G401.6 (cell line): ENCODE measurements around the gene TRAF3IP1.
"Not testable (repeated sequence)": the region's sequence is repeated elsewhere in the genome, so short reads cannot be mapped to it uniquely, and the experiment has no call there.

Source experiments
- FAIRE-seq: peaks from 2 replicates; lab custom pipeline; 2012; peaks lifted over from hg19 to GRCh38; lab: Jason Lieb, UNC

The TRAF3IP1 gene

GRCh38 chr2:238344517-238344916 lies 24.2 kb downstream of the TRAF3IP1 start:
- no peak for FAIRE-seq

- FAIRE-seq: no peak
Measured at GRCh38 chr2:238345297-238345968, 25.1 kb downstream of the TRAF3IP1 start.

DNA sequence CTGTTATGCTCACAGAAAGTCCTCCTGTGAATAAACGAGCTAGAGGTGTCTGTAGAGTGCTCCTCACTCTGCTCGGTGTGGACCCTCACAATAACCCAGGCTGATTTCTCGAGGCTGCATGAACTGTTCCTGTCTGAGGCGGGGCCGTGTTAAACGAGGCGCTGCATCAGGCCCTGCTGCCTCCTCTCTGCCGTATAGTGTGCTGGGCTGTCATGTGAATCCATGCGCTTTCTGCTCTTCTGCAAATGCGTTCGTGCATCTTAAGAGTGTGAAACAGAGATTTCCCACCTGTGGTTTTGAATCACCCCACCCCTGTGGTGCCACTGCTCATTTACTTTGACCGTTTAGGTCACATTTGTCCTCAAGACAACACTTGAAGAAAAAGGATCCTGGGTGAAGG lies 26.2 kb downstream of the TRAF3IP1 start:
- FAIRE-seq: no peak

DNA sequence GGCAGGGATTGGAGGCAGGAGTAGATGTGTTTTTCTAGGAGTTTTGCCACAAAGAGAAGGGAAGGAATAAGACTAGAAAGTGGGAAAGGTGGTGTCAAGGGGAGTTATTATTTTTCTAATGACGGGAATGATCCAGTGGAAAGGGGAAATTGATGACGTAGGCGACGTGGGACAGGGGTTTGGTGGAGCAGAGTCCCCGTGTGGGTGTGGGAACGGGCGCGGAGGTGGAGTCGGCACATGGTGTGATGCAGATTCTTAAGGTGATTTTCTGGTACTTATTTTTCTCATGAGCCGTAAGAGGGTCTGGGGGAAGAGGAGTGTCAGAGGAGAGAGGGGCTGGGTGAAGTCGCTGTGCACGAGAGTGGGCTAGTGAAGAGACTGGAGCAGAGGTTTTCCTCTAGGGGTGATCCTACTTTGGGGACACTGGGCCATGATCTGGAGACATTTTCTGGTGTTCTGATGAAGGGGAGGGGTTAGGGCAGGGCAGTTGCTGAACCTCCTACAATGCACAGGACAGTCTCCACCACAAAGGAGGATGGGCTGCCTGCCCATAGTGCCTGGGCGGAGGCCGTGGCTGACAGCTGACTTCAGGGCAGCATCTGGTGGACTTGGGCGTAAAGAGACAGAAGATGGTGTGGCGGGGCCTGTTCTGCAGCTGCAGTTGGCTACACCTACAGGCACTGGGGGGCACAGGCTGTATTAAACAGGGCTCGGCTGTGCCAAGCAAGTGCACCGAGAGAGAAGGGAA lies 30.0 kb downstream of the TRAF3IP1 start:
- FAIRE-seq: no peak

DNA sequence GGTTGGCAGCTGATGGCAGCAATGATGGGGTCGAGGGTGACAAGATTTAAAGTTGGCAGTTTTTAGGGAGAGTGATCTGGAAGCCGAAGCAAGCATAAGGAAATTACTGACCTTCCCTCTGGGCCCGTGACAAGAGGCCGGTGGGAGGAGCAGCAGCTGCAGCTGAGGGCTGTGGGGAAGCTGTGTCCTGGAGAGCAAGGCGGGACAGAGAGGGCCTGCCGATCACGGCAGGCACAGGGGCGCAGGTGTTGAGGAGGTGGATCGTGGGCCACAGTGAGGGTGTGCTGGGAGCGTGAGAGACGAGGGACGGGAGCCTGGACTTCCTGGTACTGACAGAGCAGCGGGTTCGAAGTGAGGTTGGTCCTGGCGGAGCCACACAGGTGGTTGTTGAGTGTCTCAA lies 31.0 kb downstream of the TRAF3IP1 start:
- FAIRE-seq: no peak

- no peak for FAIRE-seq
Measured at GRCh38 chr2:238352361-238352760, 32.0 kb downstream of the TRAF3IP1 start.

GRCh38 chr2:238358769-238359168 lies 38.5 kb downstream of the TRAF3IP1 start:
- no peak for FAIRE-seq

DNA sequence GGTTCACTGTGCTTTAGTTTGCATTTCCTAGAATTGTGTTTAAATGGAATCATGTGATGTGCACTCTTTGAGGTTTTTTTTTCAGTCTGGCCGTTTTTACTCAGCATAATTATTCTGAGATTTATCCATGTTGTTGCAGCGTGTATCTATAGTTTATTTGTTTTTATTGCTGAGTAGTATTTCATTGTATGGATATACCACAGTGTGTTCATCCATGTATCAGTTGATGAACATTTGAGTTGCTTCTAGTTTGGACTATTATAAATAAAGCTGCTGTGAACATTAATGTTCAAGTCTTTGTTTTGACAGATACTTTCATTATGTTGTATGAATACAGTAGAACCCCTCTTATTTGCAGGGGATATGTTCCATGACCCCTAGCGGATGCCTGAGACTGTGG lies 39.1 kb downstream of the TRAF3IP1 start:
- FAIRE-seq: no peak

GRCh38 chr2:238361877-238362276 lies 41.6 kb downstream of the TRAF3IP1 start:
- FAIRE-seq: no peak

DNA sequence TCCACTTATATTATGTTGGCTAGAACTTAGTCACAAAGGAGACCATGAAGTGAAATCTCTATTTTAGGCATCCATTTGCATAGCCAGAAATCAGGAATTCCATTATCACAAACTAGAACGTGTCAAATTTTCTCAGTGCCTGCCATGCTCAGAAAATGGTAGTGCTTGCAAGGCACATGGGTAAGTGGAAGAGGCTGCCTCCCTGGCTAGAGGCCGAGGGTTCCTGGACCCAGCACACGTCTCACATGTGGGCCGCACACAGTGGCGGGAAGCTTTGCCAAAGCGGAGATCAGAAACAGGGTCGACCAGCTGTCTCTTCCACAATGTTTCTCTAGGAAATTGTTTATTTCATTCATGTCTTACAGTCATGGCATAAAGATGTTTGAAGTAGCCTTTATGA lies 42.3 kb downstream of the TRAF3IP1 start:
- no peak for FAIRE-seq

GRCh38 chr2:238369591-238370040 lies 49.3 kb downstream of the TRAF3IP1 start:
- FAIRE-seq: no peak

GRCh38 chr2:238370094-238370822 lies 49.9 kb downstream of the TRAF3IP1 start:
- no peak for FAIRE-seq

DNA sequence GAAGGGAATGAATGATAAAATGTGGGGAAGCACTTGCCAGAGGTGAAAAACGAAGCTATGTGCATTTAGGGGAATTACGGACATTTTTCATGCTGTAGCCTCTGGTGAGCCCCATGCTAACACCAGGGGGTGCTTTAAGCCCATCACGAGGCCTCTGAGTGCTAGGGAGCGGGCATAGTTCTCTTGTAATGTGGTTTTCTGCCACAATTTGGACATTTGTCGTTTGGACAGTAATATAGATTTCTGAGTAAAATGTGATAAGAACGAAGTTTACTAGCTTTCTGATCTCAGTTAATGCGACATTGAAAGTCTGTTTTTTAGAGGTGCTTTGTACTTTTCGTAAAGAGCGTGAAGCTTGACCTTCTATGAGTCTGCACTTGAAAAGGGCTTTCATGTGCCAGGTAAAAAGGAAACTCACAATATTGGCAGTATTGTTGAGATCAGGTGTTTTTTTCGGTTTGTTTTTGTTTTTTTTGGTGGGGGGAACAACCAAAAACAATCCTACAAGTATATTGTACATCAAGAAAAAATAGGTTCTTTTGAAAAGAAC lies 50.6 kb downstream of the TRAF3IP1 start:
- peak; percentile 63 for FAIRE-seq

GRCh38 chr2:238372277-238372676 lies 52.0 kb downstream of the TRAF3IP1 start:
- FAIRE-seq: not testable (repeated sequence)

- FAIRE-seq: no peak
Measured at GRCh38 chr2:238376884-238377391, 56.6 kb downstream of the TRAF3IP1 start.

DNA sequence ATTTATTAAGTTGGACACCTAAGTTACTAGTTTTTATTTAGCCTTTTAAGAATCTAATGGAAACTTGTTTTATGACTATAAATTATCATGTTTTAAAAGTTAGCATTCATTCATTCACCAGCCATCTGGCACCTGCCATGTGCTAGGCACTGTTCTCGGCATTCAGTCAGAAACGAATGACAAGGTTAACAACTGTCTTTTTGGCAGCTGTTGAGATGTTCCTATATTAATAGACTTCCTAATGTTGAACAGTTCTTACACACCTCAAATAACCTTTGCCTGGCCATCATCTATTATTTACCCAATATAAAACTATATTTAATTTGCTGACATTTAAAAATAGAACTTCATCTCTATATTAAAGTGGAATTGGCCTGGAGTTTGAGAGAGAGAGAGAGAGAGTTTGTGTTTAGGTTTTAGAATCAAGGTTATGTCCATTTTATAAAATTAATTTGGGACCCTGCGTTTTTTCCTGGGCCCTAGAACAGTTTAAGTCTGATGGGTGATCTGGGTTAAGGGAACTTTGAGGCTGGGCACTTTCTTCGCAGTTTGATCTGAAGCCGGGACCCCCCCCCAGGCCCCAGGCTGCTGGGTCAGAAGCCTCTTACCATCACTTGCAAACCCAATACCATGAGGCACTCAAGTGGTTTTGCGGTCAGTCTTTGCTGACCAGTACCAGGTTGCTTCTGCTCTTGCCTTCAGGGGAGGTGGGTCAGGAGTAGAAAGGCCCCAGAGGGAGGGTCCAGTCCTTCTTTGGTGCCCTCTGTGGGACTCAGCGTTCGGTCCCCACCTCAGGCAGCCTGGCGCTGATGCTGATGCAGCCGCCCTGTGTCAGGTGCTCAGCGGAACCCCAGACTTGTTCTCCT lies 58.1 kb downstream of the TRAF3IP1 start:
- FAIRE-seq: no peak

DNA sequence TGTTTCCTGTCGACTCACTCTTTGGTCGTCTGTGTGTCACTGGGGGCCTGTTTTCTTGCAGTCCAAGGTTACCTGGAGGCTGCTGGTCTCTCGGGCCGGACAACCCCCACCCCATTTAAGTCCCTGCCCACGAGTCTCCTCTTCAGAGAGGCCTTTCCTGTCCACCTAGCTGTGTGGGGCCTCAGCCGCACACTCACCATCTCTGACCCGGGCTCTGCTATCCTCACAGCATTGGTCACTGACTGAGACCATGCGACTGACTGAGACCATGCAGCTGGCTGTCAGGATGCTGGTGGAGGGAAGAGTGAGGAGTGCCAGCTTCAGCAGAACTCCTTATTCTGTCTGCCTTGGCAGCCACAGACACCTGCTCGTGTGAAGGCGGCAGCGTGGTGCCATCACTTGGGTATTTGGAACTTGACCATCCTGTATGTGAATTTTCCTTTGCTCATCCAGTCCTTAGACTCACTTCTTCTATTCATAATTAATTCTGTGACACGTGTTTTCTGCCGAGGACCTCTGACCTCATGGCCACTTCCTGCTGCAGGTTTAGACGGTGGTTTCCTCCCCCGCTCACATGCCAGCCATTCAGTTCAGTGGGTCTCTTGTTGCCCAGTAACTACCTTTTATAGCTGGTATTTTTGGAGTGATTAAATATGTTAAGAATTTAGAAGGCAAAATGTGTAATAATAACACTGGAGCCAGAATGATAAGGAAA lies 58.9 kb downstream of the TRAF3IP1 start:
- FAIRE-seq: no peak

GRCh38 chr2:238380336-238380735 lies 60.0 kb downstream of the TRAF3IP1 start:
- no peak for FAIRE-seq

- no peak for FAIRE-seq
Measured at GRCh38 chr2:238380785-238381184, 60.5 kb downstream of the TRAF3IP1 start.

- no peak for FAIRE-seq
Measured at GRCh38 chr2:238381341-238382115, 61.2 kb downstream of the TRAF3IP1 start.
